GM23338 (cell line): Measurements from ENCODE around the gene PCNT. TPM values are rescaled to one million over a fixed set of nuclear protein-coding genes. Genes with fewer than 3 reads are reported as not detected.

Experiments used
- ATAC-seq: fragments of 200-7000 bp; cut with Tn5 transposase; 3 replicates; pipeline ENCODE4 v1.9.1; 2020
- DNase-seq: peaks from one replicate; pipeline ENCODE4 v3.0.0-alpha.2; 2015; ENCODE audit warnings: low spot score
- H2AFZ ChIP-seq: fragments of 200-600 bp; sonication (generic); 2 replicates; pipeline ENCODE4 v1.8.0; 2016; ENCODE audit warnings: antibody characterized with exemption, mild to moderate bottlenecking, moderate library complexity
- H3F3A ChIP-seq: fragments of 200-600 bp; sonication (generic); replicated peaks from 2 replicates; pipeline ENCODE4 v1.8.0; 2017; ENCODE audit warnings: antibody characterized with exemption, mixed run types, low read depth
- H3K27ac ChIP-seq: fragments of 200-600 bp; sonication (generic); 2 replicates; pipeline ENCODE4 v1.6.1; 2016; ENCODE audit warnings: low read depth
- H3K27me3 ChIP-seq: fragments of 200-600 bp; sonication (generic); 2 replicates; pipeline ENCODE4 v1.8.0; 2016; ENCODE audit warnings: mild to moderate bottlenecking, mixed run types, moderate library complexity; ENCODE audit not compliant: insufficient read depth
- H3K36me3 ChIP-seq: fragments of 200-600 bp; sonication (generic); 2 replicates; pipeline ENCODE4 v1.8.0; 2016; ENCODE audit warnings: mild to moderate bottlenecking; ENCODE audit not compliant: insufficient read depth
- H3K4me1 ChIP-seq: fragments of 200-600 bp; sonication (generic); 2 replicates; pipeline ENCODE4 v1.8.0; 2016; ENCODE audit warnings: mild to moderate bottlenecking, moderate library complexity; ENCODE audit not compliant: insufficient read depth
- H3K4me2 ChIP-seq: fragments of 200-600 bp; sonication (generic); 2 replicates; pipeline ENCODE4 v1.7.1; 2017; ENCODE audit warnings: mixed run types
- H3K4me3 ChIP-seq: fragments of 200-600 bp; sonication (generic); 2 replicates; pipeline ENCODE4 v1.6.1; 2016; ENCODE audit warnings: mixed run types
- H3K79me2 ChIP-seq: fragments of 200-600 bp; sonication (generic); replicated peaks from 2 replicates; pipeline ENCODE4 v1.8.0; 2017; ENCODE audit warnings: mild to moderate bottlenecking; ENCODE audit not compliant: insufficient read depth
- H3K9me2 ChIP-seq: fragments of 200-600 bp; sonication (generic); 2 replicates; pipeline ENCODE4 v1.8.0; 2017; ENCODE audit not compliant: insufficient read depth
- H4K20me1 ChIP-seq: fragments of 200-600 bp; sonication (generic); replicated peaks from 2 replicates; pipeline ENCODE4 v1.8.0; 2017; ENCODE audit warnings: mild to moderate bottlenecking; ENCODE audit not compliant: insufficient read depth
- H3K27ac Mint-ChIP-seq: 2 replicates; pipeline ENCODE4 v1.8.0; 2020; ENCODE audit warnings: inconsistent platforms, mild to moderate bottlenecking, moderate library complexity, mixed read lengths
- H3K27me3 Mint-ChIP-seq: 3 replicates; pipeline ENCODE4 v1.8.0; 2022; ENCODE audit warnings: low read depth, mild to moderate bottlenecking, moderate library complexity, mixed read lengths, inconsistent platforms; ENCODE audit not compliant: insufficient read depth, poor library complexity
- H3K36me3 Mint-ChIP-seq: 3 replicates; pipeline ENCODE4 v1.8.0; 2021; ENCODE audit warnings: low read depth, mild to moderate bottlenecking, inconsistent platforms, moderate library complexity, mixed read lengths
- H3K4me1 Mint-ChIP-seq: 3 replicates; pipeline ENCODE4 v1.8.0; 2020; ENCODE audit warnings: mild to moderate bottlenecking, inconsistent platforms, mixed read lengths
- H3K4me3 Mint-ChIP-seq: 3 replicates; pipeline ENCODE4 v1.8.0; 2021; ENCODE audit warnings: moderate library complexity, mild to moderate bottlenecking, inconsistent platforms, mixed read lengths
- H3K9me3 Mint-ChIP-seq: 3 replicates; pipeline ENCODE4 v1.8.0; 2020; ENCODE audit warnings: moderate library complexity, mild to moderate bottlenecking, inconsistent platforms, mixed read lengths
- CREB1 ChIP-seq: fragments of 250-450 bp; sonication (Bioruptor Pico); IDR thresholded peaks from 2 replicates; pipeline ENCODE4 v1.5.0; 2020; ENCODE audit warnings: low read depth, mild to moderate bottlenecking, moderate library complexity
- CTCF ChIP-seq, 2 experiments: fragments of 200-600 bp in 1 of 2; sonication (generic) in 1 of 2; conservative IDR thresholded peaks; 2 replicates each; pipeline versions ENCODE4 v1.5.1 to v1.6.1; 2016 to 2017; ENCODE audit warnings: antibody characterized with exemption in 2 of 2, low read depth in 2 of 2, mild to moderate bottlenecking in 2 of 2, moderate library complexity in 1 of 2
- ETS1 ChIP-seq: IDR thresholded peaks from 2 replicates; pipeline ENCODE4 v1.6.1; 2016; ENCODE audit warnings: antibody characterized with exemption
- EZH2 ChIP-seq: fragments of 200-600 bp; sonication (generic); IDR thresholded peaks from one replicate; pipeline ENCODE4 v1.8.0; 2017; ENCODE audit warnings: antibody characterized with exemption, mild to moderate bottlenecking, low read depth; ENCODE audit not compliant: unreplicated experiment
- EZH2phosphoT487 ChIP-seq: fragments of 200-600 bp; sonication (generic); IDR thresholded peaks from one replicate; pipeline ENCODE4 v1.8.1; 2018; ENCODE audit warnings: antibody characterized with exemption; ENCODE audit not compliant: unreplicated experiment
- JUNB ChIP-seq: IDR thresholded peaks from one replicate; pipeline ENCODE4 v1.6.1; 2016; ENCODE audit warnings: antibody characterized with exemption; ENCODE audit not compliant: unreplicated experiment
- NANOG ChIP-seq: IDR thresholded peaks from 2 replicates; pipeline ENCODE4 v1.6.1; 2016; ENCODE audit warnings: antibody characterized with exemption, borderline replicate concordance
- POLR2AphosphoS5 ChIP-seq: IDR thresholded peaks from 2 replicates; pipeline ENCODE4 v1.6.1; 2016; ENCODE audit warnings: antibody characterized with exemption, low read depth
- REST ChIP-seq: IDR thresholded peaks from one replicate; pipeline ENCODE4 v1.6.1; 2018; ENCODE audit warnings: antibody characterized with exemption; ENCODE audit not compliant: unreplicated experiment
- STAT1 ChIP-seq: IDR thresholded peaks from one replicate; pipeline ENCODE4 v1.6.1; 2016; ENCODE audit warnings: antibody characterized with exemption; ENCODE audit not compliant: unreplicated experiment
- ZNF114 ChIP-seq: fragments of 250-450 bp; sonication (Bioruptor Pico); IDR thresholded peaks from 2 replicates; pipeline ENCODE4 v1.5.0; 2020; ENCODE audit warnings: mild to moderate bottlenecking, moderate library complexity
- ZNF331 ChIP-seq: fragments of 250-450 bp; sonication (Bioruptor Pico); IDR thresholded peaks from 2 replicates; pipeline ENCODE4 v1.5.0; 2020; ENCODE audit warnings: low read depth, mild to moderate bottlenecking, moderate library complexity
- ZNF462 ChIP-seq: fragments of 250-450 bp; sonication (Bioruptor Pico); IDR thresholded peaks from 2 replicates; pipeline ENCODE4 v1.5.0; 2020; ENCODE audit warnings: mild to moderate bottlenecking, moderate library complexity
- polyA plus RNA-seq: library from polyadenylated mRNA; unstranded; fragments of >200 nt; fragmentation: Nextera tagmentation; extraction: Ambion mirVana; gene quantifications from 2 replicates; pipeline ENCODE4 v1.2.1, GENCODE V29; 2016
- total RNA-seq: library from RNA; depleted of rRNA; stranded (reverse); fragments of >200 nt; shearing (Covaris generic); gene quantifications from 2 replicates; pipeline ENCODE4 v1.2.3, GENCODE V29; 2014

PCNT gene
- total and polyA plus RNA-seq, 2 experiments from 2014 or later, result 39.6 to 46.1 TPM

DNA sequence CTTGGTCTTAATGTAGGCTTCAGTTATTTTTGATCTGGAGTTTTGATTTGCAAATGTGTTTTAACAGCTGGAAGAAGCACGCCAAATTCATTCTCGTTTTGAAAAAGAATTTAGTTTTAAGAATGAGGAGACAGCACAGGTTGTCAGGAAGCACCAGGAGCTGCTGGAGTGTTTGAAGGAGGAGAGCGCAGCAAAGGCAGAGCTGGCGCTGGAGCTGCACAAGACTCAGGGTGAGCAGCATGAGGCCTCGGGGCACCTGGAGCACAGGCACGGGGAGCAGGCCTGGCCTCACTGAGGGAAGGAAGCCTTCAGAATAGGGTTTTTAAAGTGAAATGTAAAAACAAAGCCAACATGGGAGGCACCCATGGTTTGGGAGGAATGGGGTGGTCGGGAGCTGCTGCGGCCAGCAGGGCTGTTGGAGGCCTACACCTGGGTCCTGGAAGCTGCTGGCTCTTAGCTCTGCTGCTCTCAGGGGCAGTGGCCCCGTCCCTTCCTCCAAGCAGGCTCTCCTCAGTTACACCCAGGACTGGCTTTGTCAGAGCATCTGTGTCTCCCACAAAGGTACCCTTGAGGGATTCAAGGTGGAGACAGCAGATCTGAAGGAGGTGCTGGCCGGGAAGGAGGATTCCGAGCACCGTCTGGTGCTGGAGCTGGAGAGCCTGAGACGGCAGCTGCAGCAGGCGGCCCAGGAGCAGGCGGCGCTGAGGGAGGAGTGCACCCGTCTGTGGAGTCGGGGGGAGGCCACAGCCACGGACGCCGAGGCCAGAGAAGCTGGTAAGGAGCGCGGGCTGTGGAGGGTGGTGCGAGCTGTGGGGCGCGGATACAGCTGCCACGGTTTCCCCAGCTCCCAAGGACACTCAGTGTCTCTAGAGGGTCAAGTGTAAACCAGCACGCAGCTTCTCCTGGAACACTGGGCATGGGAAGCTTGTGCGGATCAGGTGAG, 66.9 kb downstream of the PCNT start:
- H3F3A ChIP-seq, result no peaks in the 10 kb centered on the region
- peaks cover 33% of the 10 kb centered on the region for H3K36me3 Mint-ChIP-seq
- H3K4me1 ChIP-seq, result no peaks in the 10 kb centered on the region
- TF ChIP-seq ZNF331 (CRISPR knock-in tag) (no peak), NANOG (no peak), ZNF462 (CRISPR knock-in tag) (no peak), JUNB (no peak), ZNF114 (CRISPR knock-in tag) (no peak), CREB1 (no peak), POLR2AphosphoS5 (no peak), CTCF (conservative IDR thresholded peaks at IDR 0.05; ENCODE audit: low read depth in 2 of 2) (no peak), EZH2 (no peak), STAT1 (no peak), ETS1 (no peak), EZH2phosphoT487 (no peak), REST (no peak)
- peaks cover 10% of the 10 kb centered on the region for H3K27me3 Mint-ChIP-seq
- H3K4me1 Mint-ChIP-seq, result no peaks in the 10 kb centered on the region
- no peaks in the 10 kb centered on the region for H3K79me2 ChIP-seq
- no peaks in the 10 kb centered on the region for H4K20me1 ChIP-seq
- H3K4me2 ChIP-seq, result no peak overlapping the region
- H3K9me3 Mint-ChIP-seq, result no peaks in the 10 kb centered on the region; the same call in 2 of the 3 replicates
- no peak overlapping the region for H2AFZ ChIP-seq
- ATAC-seq, result no peak
- no peaks in the 10 kb centered on the region for H3K27me3 ChIP-seq
- H3K27ac Mint-ChIP-seq, result peak overlapping the region; percentile 77; the same call in 1 of the 2 replicates
- no peak overlapping the region for H3K4me3 ChIP-seq
- no peak overlapping the region for H3K4me3 Mint-ChIP-seq
- no peak overlapping the region for H3K27ac ChIP-seq
- no peak for DNase-seq
- no peaks in the 10 kb centered on the region for H3K36me3 ChIP-seq
- H3K9me2 ChIP-seq, result no peaks in the 10 kb centered on the region
